ENCODE results near the gene CDK14. TPM values are rescaled to one million over a fixed set of nuclear protein-coding genes. Genes with fewer than 3 reads are reported as not detected.

The CDK14 gene
- polyA plus RNA-seq, 1 donor from 2014 or later: 25.1 TPM

GRCh38 chr7:91031757-91032156 is 435.6 kb downstream of the CDK14 start:
- H3K27ac ChIP-seq (ENCODE audit: low read length): no peak overlapping the region
- TF ChIP-seq REST (IDR thresholded peaks at IDR 0.05; ENCODE audit: borderline replicate concordance) (no peak), MXI1 (conservative IDR thresholded peaks at IDR 0.05; ENCODE audit: poor library complexity, severe bottlenecking) (no peak), EZH2 (IDR thresholded peaks at IDR 0.05; ENCODE audit: borderline replicate concordance, insufficient read depth, low read length, poor library complexity, severe bottlenecking) (no peak), TAF1 (IDR thresholded peaks at IDR 0.05; ENCODE audit: low read depth) (no peak)
- no peaks in the 10 kb centered on the region for H3K79me2 ChIP-seq (replicated peaks; ENCODE audit: insufficient read depth, low read length)
- H3F3A ChIP-seq (ENCODE audit: insufficient read depth, low read length, poor library complexity, severe bottlenecking): no peaks in the 10 kb centered on the region
- H4K20me1 ChIP-seq (ENCODE audit: insufficient read depth): no peaks in the 10 kb centered on the region
- no peaks in the 10 kb centered on the region for H3K9me3 ChIP-seq (ENCODE audit: low read length)
- H3K27me3 ChIP-seq (ENCODE audit: insufficient read depth, low read depth, low read length): no peaks in the 10 kb centered on the region
- no peaks in the 10 kb centered on the region for H3K9me2 ChIP-seq (ENCODE audit: insufficient read depth, low read length)
- H3K4me3 ChIP-seq (ENCODE audit: low read length): no peak overlapping the region
- no peak overlapping the region for H3K9ac ChIP-seq (ENCODE audit: low read length)
- no peaks in the 10 kb centered on the region for H3K36me3 ChIP-seq (ENCODE audit: insufficient read depth, low read length)
- no peak overlapping the region for H2AFZ ChIP-seq (ENCODE audit: low read depth, low read length)
- H3K4me2 ChIP-seq (ENCODE audit: low read length): no peak overlapping the region

- no peaks in the 10 kb centered on the region for H4K20me1 ChIP-seq (ENCODE audit: insufficient read depth)
- H2AFZ ChIP-seq (ENCODE audit: low read depth, low read length): no peak overlapping the region
- H3K79me2 ChIP-seq (replicated peaks; ENCODE audit: insufficient read depth, low read length): no peaks in the 10 kb centered on the region
- no peaks in the 10 kb centered on the region for H3K9me3 ChIP-seq (ENCODE audit: low read length)
- H3K4me3 ChIP-seq (ENCODE audit: low read length): no peak overlapping the region
- H3K9ac ChIP-seq (ENCODE audit: low read length): no peak overlapping the region
- H3K27ac ChIP-seq (ENCODE audit: low read length): no peak overlapping the region
- H3K27me3 ChIP-seq (ENCODE audit: insufficient read depth, low read depth, low read length): no peaks in the 10 kb centered on the region
- no peaks in the 10 kb centered on the region for H3K9me2 ChIP-seq (ENCODE audit: insufficient read depth, low read length)
- H3K36me3 ChIP-seq (ENCODE audit: insufficient read depth, low read length): no peaks in the 10 kb centered on the region
- no peak overlapping the region for H3K4me2 ChIP-seq (ENCODE audit: low read length)
- H3F3A ChIP-seq (ENCODE audit: insufficient read depth, low read length, poor library complexity, severe bottlenecking): no peaks in the 10 kb centered on the region
- no peak for TF ChIP-seq TAF1 (IDR thresholded peaks at IDR 0.05; ENCODE audit: low read depth)
- TF ChIP-seq RAD21 (conservative IDR thresholded peaks at IDR 0.05): no peak
- no peak for TF ChIP-seq EZH2 (IDR thresholded peaks at IDR 0.05; ENCODE audit: borderline replicate concordance, insufficient read depth, low read length, poor library complexity, severe bottlenecking)
- no peak for TF ChIP-seq REST (IDR thresholded peaks at IDR 0.05; ENCODE audit: borderline replicate concordance)
- peak; percentile 4 for TF ChIP-seq CTCF (IDR thresholded peaks at IDR 0.05; ENCODE audit: poor library complexity, severe bottlenecking)
- TF ChIP-seq SMC3 (conservative IDR thresholded peaks at IDR 0.05; ENCODE audit: poor library complexity): no peak
- TF ChIP-seq EP300 (conservative IDR thresholded peaks at IDR 0.05; ENCODE audit: poor library complexity, severe bottlenecking): no peak
- TF ChIP-seq MXI1 (conservative IDR thresholded peaks at IDR 0.05; ENCODE audit: poor library complexity, severe bottlenecking): no peak
These were observed 437.5 kb downstream of the CDK14 start for GRCh38 chr7:91033574-91033973.
